Measurements from ENCODE around the gene DKK2. TPM values are rescaled to one million over a fixed set of nuclear protein-coding genes. Genes with fewer than 3 reads are reported as not detected.

Gene DKK2
- total and polyA plus RNA-seq, 7 donors = 0.14 to 3.4 (median 0.42) TPM

- H3K36me3 ChIP-seq (ENCODE audit: insufficient read depth in 1 of 2, low read depth in 1 of 2) = no peaks in the 10 kb centered on the region
- no peak for DNase-seq
- no peak for ATAC-seq
- 40 to 47% (median 46%) methylated on average over 3 of the region's 3 CpGs for WGBS, 3 donors
- no peaks in the 10 kb centered on the region for H3K4me1 ChIP-seq
- no peak overlapping the region for H3K27ac ChIP-seq
- H3K27me3 ChIP-seq (ENCODE audit: insufficient read depth in 3 of 3, low read length in 2 of 3) = no peaks in the 10 kb centered on the region
- H3K4me3 ChIP-seq = no peak overlapping the region
- H3K9me3 ChIP-seq = no peaks in the 10 kb centered on the region
- no peak for TF ChIP-seq CTCF (IDR thresholded peaks at IDR 0.05)
- intact Hi-C loops (cut with DNase I) = no loop called here
These were observed 17.8 kb downstream of the DKK2 start for GRCh38 chr4:107018344-107018735.

- DNase-seq (no peak), ATAC-seq (peak in 1 of 4 donors; percentile 40)
- Histone ChIP-seq H3K9me3 (no peaks in the 10 kb centered on the region), H3K27ac (no peak overlapping the region), H3K4me3 (no peak overlapping the region), H3K27me3 (ENCODE audit: insufficient read depth in 3 of 3, low read length in 2 of 3) (no peaks in the 10 kb centered on the region), H3K36me3 (ENCODE audit: insufficient read depth in 1 of 2, low read depth in 1 of 2) (no peaks in the 10 kb centered on the region), H3K4me1 (no peaks in the 10 kb centered on the region)
- no peak for TF ChIP-seq CTCF (IDR thresholded peaks at IDR 0.05)
- intact Hi-C loops (cut with DNase I) = no loop called here
- 34 to 44% (median 39%) methylated on average over 7 of the region's 7 CpGs for WGBS, 3 donors
These were observed 18.4 kb downstream of the DKK2 start for GRCh38 chr4:107017443-107018343.

GRCh38 chr4:107011312-107011711 lies 24.8 kb downstream of the DKK2 start:
- H3K9me3 ChIP-seq = no peaks in the 10 kb centered on the region
- no peaks in the 10 kb centered on the region for H3K36me3 ChIP-seq (ENCODE audit: insufficient read depth in 1 of 2, low read depth in 1 of 2)
- H3K27me3 ChIP-seq (ENCODE audit: insufficient read depth in 3 of 3, low read length in 2 of 3) = no peaks in the 10 kb centered on the region
- no peaks in the 10 kb centered on the region for H3K4me1 ChIP-seq
- no peak for TF ChIP-seq CTCF (IDR thresholded peaks at IDR 0.05)
- ATAC-seq (no peak), DNase-seq (no peak)
- H3K27ac ChIP-seq = no peak overlapping the region
- WGBS, 3 donors = 58 to 73% (median 58%) methylated on average over 3 of the region's 3 CpGs
- intact Hi-C loops (cut with DNase I) = no loop called here
- no peak overlapping the region for H3K4me3 ChIP-seq

- H3K36me3 ChIP-seq (ENCODE audit: insufficient read depth in 1 of 2, low read depth in 1 of 2) = no peaks in the 10 kb centered on the region
- H3K27me3 ChIP-seq (ENCODE audit: insufficient read depth in 3 of 3, low read length in 2 of 3) = no peaks in the 10 kb centered on the region
- 38 to 53% (median 43%) methylated on average over 3 of the region's 3 CpGs for WGBS, 3 donors
- no peaks in the 10 kb centered on the region for H3K9me3 ChIP-seq
- no peak overlapping the region for H3K27ac ChIP-seq
- DNase-seq (no peak), ATAC-seq (no peak)
- TF ChIP-seq CTCF (IDR thresholded peaks at IDR 0.05) = no peak
- intact Hi-C loops (cut with DNase I) = no loop called here
- H3K4me3 ChIP-seq = no peak overlapping the region
- H3K4me1 ChIP-seq = no peaks in the 10 kb centered on the region
These were observed 26.7 kb downstream of the DKK2 start for GRCh38 chr4:107009196-107009968.

Measured in psoas muscle (tissue), 8 donors.